Adrenal gland (tissue), 5 donors: ENCODE measurements around the gene NR6A1.

Experiments
- CTCF ChIP-seq, 6 experiments: fragments of 450-650 bp in 4 of 6; fragments of 200-600 bp in 2 of 6; sonication (generic) in 1 of 6; IDR thresholded peaks; 1 replicate in 5 of 6; 2 replicates in 1 of 6; pipeline versions ENCODE4 v1.5.1 to v1.8.0; 2016 to 2021; ENCODE audit warnings: antibody characterized with exemption in 6 of 6, mild to moderate bottlenecking in 2 of 6, moderate library complexity in 1 of 6
- POLR2A ChIP-seq, 2 donors: fragments of 450-650 bp; IDR thresholded peaks; one replicate each; pipeline ENCODE4 v1.6.1; 2017; ENCODE audit warnings: antibody characterized with exemption in 2 of 2, mild to moderate bottlenecking in 2 of 2, moderate library complexity in 1 of 2
- donor health status: DM: no; HTN: no; CAD: no.

GRCh38 chr9:124602632-124603031, 168.5 kb downstream of the NR6A1 start:
- TF ChIP-seq CTCF (IDR thresholded peaks at IDR 0.05) (no peak), POLR2A (IDR thresholded peaks at IDR 0.05) (no peak)
